HG02610 (cell line): ENCODE measurements around the gene TRIM7.
"Not testable (repeated sequence)": the region's sequence is repeated elsewhere in the genome, so short reads cannot be mapped to it uniquely, and the experiment has no call there.

Experiments
- ATAC-seq: cut with Tn5 transposase; IDR thresholded peaks from one replicate; pipeline ENCODE4 v1.9.1; 2021; ENCODE audit warnings: mild to moderate bottlenecking, moderate library complexity; ENCODE audit not compliant: unreplicated experiment

TRIM7 gene

DNA sequence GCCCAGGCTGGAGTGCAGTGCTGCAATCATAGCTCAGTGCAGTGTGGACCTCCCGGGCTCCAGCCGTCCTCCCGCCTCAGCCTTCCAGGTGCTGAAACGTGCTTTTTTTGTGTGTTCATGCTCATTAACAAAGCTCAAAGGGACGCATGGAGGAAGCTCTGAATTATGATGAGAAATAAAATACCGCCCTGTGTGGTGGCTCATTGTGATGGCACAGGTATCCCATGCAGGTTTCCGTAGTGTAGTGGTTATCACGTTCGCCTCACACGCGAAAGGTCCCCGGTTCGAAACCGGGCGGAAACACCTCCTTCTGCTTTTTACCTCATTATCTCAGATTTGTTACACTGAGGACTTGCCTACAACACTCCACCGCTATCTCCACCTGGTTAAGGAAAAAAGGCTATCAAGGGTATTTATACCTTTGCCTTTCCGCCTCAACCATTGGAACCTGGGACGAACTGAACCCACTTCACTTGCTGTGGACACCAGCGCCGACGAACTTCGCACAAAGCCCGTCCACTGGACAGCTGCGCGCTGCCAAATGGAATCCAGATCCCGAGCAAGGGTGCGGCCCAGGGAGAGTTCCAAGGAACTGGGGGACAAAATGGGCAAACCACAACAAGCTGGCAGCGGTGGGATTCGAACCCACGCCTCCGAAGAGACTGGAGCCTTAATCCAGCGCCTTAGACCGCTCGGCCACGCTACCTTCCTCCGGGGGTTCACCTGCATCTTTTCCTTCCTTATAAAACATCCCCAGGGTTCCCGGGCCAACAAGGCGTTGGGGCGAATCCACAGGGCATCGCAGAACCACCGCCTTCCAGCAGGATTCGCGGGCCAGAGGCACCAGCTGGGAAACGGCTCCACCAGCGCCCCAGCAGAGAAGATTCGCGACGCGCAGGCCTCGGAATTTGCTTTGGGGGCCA is 31.3 kb downstream of the TRIM7 start:
- ATAC-seq = peak; percentile 41

GRCh38 chr5:181173027-181173419 is 32.0 kb downstream of the TRIM7 start:
- ATAC-seq = peak; percentile 20

- ATAC-seq = no peak
These were observed 33.2 kb downstream of the TRIM7 start for GRCh38 chr5:181171782-181172181.

GRCh38 chr5:181170996-181171395 is 34.0 kb downstream of the TRIM7 start:
- no peak for ATAC-seq

DNA sequence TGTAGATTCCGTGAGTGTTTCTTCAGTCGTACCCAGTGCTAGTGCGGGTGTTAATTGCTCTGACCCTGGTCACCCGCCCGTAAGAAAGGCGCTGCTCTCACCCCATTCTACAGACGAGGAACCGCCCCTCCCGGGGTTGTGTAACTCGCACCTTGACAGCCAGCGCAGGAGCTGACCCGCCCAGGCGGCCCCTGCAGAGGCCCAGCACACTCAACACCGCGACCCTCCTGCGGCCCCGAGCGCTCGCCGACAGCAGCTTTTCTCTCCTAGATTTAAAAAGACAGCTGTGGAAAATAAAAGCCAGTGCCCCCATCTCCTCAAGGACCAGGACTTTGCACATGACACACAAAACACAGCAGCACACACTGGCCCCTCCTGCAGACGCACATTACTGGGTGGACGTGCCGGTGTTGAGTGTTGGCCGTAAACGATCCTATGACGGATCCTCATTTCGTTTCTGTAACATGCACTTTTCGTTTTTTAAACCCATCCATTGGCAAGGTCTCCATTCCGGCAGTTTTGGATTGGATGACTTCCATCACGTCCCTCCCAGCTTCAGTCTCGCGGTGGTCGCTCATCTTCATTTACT is 34.7 kb downstream of the TRIM7 start:
- no peak for ATAC-seq

DNA sequence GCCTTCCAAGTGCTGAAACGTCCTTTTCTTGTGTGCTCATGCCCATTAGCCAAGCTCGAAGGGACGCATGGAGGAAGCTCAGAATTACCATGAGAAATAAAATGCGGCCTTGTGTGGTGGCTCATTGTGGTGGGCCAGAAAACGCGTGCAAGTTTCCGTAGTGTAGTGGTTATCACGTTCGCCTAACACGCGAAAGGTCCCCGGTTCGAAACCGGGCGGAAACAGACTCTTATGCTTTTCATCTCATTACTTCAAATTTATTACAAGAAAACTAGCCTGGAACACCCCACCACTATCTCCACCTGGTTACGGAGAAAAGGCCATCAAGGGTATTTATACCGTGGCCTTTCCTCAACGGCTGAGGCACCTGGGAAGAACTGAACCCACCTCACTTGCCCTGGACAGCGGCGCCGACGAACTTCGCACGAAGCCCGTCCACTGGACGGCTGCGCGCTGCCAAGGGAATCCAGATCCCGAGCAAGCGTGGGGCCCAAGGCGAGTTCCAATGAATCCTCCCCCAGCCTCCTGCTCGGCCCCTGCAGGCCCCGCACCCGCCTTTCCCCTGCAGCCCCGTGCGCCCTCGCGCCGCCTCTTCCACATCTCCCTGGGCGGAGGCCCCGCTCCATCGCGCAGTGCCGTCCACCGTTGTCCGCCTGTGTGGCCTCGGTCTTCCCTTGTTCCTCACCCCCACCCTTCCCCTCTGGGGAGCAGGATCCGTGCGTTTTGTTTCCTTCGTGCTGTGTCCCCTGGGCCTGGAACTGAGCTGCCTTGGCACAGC is 35.3 kb downstream of the TRIM7 start:
- not testable (repeated sequence) for ATAC-seq

DNA sequence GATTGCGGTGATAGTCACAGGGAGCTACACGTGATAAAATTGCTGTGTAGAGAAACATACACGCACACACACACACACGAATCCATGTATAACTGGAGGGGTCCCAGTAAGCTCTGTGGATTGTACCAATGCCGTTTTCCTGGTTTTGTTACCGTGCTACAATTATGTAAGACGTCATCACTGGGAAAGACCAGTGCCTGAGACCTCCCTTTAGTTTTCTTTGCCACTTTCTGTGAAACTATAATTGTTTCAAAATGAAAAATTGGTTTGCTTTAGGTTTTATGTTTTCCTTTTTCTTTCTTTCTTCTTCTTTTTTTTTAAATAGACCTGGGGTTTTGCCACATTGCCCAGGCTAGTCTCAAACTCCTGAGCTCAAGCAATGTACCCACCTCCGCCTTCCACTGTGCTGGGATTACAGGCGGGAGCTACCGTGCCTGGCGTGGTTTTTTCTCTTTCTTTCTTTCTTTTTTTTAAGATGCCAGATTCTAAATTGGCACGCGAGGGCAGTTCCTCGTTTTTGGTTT is 36.3 kb downstream of the TRIM7 start:
- ATAC-seq = no peak

DNA sequence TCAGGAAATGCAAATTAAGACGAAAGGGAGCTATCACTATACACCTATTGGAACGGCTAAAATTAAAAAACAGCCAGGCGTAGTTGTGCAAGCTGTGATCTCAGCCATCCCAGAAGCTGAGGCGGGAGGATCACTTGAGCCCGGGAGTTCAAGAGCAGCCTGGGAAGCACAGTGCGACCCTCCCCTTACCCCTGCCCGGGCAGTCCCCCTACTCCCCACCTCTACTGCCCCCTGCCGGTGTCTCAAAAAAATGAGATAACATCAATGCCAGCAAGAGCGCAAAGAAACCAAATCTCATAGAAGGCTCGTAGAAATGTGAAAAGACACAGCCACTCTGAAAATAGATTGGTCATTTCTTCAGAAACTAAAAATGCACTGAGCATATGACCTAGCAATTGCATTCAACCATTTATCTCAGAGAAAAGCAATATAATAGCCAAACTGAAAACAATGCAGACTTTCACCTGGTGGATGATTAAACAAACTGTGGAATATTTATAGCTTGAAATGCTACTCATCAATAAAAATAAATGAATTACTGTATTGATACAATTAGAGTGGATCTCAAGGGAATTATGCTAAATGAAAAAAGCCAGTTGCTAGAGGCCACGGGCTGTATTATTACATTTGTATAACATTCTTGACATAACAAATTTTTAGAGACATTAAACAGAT is 37.0 kb downstream of the TRIM7 start:
- ATAC-seq = no peak

DNA sequence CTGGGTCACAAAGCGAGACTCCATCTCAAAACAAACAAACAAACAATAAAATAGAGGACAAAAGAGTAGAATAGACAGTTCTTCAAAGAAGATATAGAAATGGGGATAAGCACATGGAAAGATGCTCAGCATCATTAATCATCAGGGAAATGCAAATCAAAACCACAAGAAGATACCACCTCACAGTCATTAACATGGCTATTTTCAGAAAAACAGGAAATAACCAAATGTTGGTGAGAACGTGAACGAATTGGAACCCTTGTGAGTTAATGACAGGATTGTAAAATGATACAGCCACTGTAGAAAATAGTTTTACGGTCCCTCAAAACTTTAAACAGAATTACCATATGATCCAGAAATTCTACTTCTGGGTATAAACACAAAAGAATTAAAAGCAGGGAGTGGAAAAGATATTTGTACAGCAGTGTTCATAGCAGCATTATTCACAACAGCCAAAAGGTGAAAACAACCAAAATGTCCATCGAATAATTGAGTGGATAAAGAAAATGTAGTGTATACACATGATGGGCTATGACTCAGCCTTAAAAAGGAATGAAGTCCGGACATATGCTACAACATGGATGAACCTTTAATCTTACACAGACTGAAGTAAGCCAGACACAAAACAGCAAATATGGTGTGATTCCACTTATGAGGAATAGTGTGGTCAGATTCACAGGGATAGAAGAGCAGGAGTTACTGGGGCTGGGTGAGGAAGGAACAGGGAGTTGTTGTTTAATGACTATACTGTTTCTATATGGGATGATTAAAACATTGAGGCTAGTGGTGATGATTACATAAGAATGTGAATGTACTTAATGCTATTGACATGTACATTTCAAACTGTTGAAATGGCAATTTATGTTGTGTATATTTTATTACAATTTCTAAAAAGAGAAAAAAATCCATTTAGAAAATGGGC is 37.9 kb downstream of the TRIM7 start:
- ATAC-seq = no peak

DNA sequence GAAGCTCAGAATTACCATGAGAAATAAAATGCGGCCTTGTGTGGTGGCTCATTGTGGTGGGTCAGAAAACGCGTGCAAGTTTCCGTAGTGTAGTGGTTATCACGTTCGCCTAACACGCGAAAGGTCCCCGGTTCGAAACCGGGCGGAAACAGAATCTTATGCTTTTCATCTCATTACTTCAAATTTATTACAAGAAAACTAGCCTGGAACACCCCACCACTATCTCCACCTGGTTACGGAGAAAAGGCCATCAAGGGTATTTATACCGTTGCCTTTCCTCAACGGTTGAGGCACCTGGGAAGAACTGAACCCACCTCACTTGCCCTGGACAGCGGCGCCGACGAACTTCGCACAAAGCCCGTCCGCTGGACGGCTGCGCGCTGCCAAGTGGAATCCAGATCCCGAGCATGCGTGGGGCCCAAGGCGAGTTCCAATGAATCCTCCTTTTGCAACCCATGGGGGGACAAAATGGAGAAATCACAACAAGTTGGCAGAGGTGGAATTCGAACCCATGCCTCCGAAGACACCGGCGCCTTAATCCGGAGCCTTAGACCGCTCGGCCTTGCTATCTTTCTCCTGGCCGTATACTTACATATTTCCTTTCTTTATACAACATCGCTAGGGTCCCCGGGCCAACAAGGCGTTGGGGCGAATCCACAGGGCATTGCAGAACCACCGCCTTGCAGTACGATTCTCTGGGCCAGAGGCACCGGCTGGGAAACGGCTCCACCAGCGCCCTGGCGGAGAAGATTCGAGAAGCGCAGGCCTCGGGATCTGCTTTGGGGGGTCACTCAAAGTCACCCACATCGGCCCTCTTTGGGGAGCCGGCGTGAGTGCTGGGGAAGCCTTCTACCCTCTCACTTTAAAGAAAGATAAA is 40.7 kb downstream of the TRIM7 start:
- no peak for ATAC-seq

DNA sequence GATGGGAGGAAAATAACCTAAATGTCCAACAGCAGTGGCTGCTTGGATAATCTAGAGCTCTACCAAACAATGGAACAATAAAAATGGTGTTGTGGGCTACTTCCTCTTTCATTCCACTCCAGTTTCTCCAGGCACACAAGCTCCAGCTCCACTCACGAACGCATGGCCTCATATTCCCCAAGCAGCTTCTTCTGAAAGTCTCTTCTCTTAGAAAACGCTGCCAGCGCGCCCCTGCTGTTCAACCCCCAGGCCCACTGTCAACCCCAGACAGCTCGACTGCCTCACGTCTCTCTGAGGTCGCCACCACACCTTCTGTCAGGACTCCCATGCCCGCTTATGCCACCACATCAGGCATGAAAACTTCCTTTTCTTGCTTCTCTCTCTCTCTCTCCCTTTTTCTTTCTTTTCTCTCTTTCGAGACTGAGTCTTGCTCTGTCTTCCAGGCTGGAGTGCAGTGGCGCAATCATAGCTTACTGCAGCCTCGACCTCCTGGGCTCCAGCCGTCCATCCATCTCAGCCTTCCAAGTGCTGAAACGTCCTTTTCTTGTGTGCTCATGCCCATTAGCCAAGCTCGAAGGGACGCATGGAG is 41.4 kb downstream of the TRIM7 start:
- no peak for ATAC-seq

DNA sequence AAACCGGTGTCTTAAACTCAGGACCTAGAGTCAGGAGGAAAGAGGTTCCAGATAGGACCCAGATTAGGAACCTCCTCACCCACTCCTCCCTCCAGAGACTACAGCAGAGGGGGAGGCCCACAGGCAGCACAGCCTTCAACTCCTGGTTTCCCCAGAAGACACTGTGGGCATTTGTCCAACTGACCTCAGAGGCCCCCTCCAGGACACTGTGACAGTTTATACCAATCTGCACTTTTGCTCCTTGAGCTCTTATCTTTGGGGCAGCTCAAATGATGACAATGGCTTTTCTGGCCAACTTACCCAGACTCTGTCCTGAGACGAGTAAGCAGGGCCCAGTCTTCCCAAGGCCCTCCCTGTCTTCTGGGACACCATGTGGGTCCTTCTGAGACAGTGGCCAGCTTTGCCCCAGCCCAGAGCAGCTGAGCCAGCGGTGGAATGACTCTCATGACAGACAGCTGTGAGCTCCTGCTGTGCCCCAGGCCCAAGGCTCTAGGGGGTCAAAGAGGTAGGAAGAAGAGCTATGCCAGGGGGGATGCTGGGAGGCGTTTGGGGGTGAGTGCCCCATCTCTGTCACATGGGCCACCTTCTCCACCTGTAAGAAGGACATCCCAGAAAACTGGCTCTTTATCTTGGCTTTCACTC is 43.3 kb downstream of the TRIM7 start:
- no peak for ATAC-seq

DNA sequence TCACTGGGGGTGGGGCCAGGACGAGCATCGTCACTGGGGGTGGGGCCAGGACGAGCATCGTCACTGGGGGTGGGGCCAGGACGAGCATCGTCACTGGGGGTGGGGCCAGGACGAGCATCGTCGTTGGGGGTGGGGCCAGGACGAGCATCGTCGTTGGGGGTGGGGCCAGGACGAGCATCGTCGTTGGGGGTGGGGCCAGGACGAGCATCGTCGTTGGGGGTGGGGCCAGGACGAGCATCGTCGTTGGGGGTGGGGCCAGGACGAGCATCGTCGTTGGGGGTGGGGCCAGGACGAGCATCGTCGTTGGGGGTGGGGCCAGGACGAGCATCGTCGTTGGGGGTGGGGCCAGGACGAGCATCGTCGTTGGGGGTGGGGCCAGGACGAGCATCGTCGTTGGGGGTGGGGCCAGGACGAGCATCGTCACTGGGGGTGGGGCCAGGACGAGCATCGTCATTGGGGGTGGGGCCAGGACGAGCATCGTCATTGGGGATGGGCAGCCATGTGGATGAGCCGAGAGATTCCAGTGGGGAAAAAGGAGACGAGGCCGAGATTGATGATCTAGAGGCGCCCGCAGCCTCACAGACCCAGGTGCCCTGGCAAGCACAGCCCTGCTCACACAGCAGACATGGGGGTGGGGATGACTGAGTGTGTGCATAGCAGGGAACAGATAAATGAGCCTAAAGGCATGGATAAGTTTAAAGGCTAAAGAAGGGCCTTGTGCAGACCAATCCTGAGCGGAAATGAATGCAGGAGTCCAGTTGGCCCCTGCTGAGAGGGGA is 44.1 kb downstream of the TRIM7 start:
- ATAC-seq = not testable (repeated sequence)

DNA sequence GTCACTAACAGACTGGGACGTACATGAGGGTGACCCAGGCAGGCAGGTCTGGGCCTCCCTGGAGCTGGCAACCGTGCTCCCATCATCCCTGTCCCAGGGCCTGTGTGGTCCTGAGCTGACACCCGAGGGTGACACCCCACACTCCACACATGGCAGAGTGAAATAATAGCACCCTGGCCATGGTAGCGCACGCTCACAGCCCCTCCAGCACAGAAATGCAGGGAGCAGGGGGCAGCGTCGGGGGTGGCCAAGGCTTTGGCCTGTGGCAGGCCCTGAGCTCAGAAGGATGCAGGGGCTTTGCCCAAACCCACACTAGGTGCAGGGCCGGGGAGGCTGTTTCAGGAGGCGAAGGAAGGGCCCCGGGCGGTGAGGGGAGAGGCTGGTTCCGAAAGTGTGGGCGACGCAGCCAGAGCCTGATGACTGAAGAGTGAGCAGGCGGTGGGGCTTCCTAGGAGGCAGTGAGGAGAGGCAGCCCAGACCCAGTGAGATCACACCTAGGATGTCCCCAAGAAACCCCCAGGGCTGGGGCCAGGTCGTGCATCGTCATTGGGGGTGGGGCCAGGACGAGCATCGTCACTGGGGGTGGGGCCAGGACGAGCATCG is 44.7 kb downstream of the TRIM7 start:
- ATAC-seq = no peak

GRCh38 chr5:181159286-181160151 is 45.5 kb downstream of the TRIM7 start:
- peak; percentile 52 for ATAC-seq

DNA sequence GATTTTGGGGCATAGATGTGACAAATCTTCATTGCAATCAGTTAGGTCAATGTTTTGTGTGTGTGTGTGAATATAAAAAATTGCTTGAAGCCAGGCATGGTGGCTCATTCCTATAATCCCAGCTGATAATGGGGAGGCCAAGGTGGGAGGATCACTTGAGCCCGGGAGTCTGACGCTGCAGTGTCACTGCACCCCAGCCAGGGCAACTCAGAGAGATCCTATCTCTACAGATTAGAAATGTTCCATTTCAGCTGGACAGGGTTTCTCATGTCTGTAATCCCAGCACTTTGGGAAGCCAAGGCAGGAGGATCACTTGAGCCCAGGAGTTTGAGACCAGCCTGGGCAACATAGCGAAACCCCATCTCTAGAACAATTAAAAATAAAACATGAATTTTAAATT is 46.1 kb downstream of the TRIM7 start:
- ATAC-seq = no peak
